HFF-Myc (cell line): ENCODE results near the gene CWC15.

Source experiments
- DNase-seq: peaks from one replicate; pipeline ENCODE4 v3.0.0-alpha.2; 2011; ENCODE audit warnings: low read depth; ENCODE audit errors: extremely low read depth
- H3K4me3 ChIP-seq: replicated peaks from 2 replicates; pipeline ENCODE4 v1.5.1; 2011; ENCODE audit warnings: low read depth, mild to moderate bottlenecking, control low read depth, low read length
- TF ChIP-seq, protein P1 (sequence below): IDR thresholded peaks from 2 replicates; pipeline ENCODE4 v1.5.1; 2012; ENCODE audit warnings: mild to moderate bottlenecking, low read depth, low read length, control low read depth; ENCODE audit errors: missing control alignments

CWC15 gene

DNA sequence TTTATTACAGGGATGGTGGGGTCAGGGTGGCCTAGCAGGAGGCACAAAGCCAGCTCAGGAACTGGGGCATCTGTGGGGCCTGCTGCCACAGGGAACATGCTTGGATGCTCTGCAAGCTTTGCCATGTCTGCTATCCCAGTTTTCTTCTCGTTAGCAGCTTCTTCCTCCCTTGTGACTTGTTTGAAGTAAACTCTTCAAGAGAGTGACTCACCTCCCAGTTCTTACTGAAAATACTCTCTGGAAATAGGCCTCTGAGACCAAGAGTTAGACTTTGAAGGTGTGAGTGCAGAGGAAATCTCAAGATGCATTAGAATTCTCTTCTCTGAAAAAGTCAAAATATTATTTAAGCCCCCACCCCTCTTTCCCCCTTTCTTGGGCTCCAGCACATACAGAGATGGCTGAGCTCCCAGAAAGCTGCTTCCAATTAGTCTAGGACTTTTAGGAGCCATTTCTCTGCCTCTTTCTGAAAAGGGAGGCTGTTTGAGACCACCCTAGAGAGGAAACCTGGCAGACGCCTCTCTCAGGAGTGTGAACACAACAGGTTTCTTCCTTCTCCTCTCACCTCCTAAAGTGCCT lies 15.1 kb downstream of the CWC15 start:
- no peak for DNase-seq
- TF ChIP-seq, protein P1, sequence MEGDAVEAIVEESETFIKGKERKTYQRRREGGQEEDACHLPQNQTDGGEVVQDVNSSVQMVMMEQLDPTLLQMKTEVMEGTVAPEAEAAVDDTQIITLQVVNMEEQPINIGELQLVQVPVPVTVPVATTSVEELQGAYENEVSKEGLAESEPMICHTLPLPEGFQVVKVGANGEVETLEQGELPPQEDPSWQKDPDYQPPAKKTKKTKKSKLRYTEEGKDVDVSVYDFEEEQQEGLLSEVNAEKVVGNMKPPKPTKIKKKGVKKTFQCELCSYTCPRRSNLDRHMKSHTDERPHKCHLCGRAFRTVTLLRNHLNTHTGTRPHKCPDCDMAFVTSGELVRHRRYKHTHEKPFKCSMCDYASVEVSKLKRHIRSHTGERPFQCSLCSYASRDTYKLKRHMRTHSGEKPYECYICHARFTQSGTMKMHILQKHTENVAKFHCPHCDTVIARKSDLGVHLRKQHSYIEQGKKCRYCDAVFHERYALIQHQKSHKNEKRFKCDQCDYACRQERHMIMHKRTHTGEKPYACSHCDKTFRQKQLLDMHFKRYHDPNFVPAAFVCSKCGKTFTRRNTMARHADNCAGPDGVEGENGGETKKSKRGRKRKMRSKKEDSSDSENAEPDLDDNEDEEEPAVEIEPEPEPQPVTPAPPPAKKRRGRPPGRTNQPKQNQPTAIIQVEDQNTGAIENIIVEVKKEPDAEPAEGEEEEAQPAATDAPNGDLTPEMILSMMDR: no peak
- H3K4me3 ChIP-seq: no peak overlapping the region

DNA sequence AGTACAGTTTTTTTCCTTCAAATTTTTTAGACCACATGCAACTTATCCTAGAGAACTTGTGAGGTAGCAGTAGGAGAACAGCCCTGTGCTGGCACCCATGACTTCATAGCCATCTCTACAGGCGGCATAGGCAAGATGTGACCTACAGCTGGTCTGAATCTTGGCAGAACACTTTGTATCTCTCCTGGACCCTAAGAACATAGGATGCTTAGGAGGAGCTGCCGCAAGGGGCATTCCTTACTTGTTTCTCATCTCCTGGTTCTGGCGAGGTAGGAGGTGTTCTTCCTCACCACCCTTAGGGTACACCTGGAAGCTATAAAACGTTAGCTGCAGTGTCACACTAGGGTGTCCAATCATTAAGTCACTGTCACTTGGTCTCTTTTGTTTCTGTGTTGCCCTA lies 16.4 kb downstream of the CWC15 start:
- no peak for DNase-seq
- TF ChIP-seq, protein P1: no peak
- H3K4me3 ChIP-seq: no peak overlapping the region

DNA sequence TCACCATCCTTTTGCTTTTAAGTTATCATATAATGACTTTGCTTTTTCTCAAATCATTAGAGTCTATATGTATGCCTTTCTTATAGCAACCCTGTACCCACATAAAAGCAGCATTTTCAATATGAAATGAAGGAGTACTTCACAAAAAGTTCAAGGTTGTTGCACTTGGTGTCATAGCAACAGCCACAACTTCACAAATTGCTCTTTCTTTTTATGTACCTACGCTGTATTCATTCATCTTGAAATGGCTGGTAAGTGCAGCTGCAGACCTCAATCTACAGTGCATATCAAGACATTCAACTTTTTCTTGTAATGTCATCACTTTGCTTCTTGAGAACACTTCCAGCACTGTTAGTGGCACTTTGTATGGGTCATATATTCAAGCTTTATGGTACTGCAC lies 18.6 kb downstream of the CWC15 start:
- no peak for DNase-seq
- no peak overlapping the region for H3K4me3 ChIP-seq
- TF ChIP-seq, protein P1: no peak

DNA sequence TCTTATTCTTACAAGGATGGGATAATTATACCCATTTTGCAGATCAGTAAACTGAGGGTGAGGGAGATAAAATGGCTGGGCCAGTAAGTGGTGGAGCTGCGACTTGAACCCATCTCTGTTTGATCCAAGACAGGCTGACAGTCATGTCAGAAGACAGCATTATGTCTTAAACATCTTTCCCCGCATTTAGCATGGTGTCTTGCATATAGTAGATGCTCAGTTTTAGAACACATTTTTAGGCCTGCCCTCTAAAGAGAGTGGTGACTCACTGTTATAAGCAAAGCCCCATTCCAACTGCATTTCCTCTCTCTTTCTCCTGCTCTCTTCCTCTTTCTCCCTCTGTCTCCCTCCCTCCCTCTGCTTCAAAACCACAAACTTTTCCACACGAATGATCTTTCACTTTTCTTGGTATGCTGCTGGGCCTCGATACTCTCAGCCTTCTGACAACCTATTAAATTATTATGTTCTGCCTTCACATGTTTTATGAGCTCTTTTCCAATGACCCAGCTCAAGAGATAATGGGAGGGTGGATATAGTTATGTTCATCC lies 25.2 kb downstream of the CWC15 start:
- DNase-seq: no peak
- no peak overlapping the region for H3K4me3 ChIP-seq
- TF ChIP-seq, protein P1: no peak

DNA sequence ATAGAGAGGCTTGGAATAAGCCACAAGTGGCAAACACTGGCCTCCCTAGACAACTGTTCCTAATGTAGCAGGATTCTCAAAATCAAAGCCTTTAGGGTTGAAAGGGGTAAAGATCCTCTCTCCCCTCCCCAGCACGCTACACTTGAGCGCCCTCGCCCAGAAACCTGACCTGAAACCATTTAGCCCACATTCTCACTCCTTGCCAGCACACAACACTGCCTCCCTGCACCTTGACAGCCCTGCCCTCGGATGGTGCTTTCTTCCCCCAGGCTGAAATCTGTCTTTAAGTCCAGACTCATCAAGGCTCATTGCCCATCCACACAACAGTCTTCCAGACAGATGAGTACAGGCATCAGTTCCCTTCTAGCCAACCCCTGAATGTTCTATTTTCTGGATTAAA lies 26.5 kb downstream of the CWC15 start:
- H3K4me3 ChIP-seq: no peak overlapping the region
- TF ChIP-seq, protein P1: no peak
- DNase-seq: no peak

DNA sequence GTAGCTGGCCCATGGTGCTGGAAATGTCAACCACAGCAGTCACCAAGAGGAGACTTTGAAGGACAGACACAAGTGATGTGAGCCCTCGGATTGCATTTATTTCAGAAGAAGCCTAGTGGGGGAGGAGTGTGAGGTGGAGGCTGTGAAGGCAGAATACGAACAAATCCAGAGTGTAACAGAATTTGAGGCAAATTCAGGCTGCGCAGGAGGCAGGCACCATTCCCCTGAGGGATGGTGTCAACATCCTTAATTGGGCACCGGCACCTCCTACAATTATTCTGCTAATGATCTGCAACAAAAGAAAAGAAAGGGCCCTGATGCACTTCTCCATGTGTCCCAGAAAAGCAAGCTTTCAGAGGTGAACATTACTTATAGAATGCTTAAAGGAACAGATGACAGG lies 32.2 kb downstream of the CWC15 start:
- TF ChIP-seq, protein P1: no peak
- no peak for DNase-seq
- no peak overlapping the region for H3K4me3 ChIP-seq

DNA sequence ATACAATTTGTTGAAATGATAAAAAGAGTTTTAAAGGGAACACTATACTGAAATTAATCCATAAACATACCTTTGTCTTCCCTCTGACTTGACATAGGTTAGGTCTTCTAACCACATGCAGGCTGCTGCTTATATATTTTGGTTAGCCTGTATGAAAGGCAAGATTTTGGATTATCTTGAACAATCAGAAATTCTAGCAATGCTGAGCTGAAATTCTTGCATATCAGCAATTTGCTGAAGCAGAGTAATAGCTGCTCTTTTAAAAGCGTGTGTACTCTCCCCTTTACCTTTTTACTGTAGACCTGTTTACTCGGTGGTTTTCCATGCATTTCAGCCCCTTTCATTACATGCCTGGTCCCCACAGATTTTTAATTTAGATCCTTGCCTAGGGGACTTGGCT lies 34.0 kb downstream of the CWC15 start:
- no peak overlapping the region for H3K4me3 ChIP-seq
- no peak for DNase-seq
- TF ChIP-seq, protein P1: no peak
